ENCODE data around the gene ANKRD60.

ANKRD60 gene

GRCh38 chr20:58231683-58232082, 3.2 kb upstream of the ANKRD60 start:
- H3K79me1 ChIP-seq (replicated peaks; ENCODE audit: low read length, poor library complexity, severe bottlenecking), result peaks cover 5% of the 10 kb centered on the region
- H2AK5ac ChIP-seq (ENCODE audit: low read length, severe bottlenecking), result no peak overlapping the region
- no peak overlapping the region for H2AFZ ChIP-seq (ENCODE audit: low read depth, low read length)
- no peak overlapping the region for H3K14ac ChIP-seq (ENCODE audit: low read length in 2 of 2)
- H3K4ac ChIP-seq (ENCODE audit: low read depth in 1 of 2, low read length in 2 of 2), result no peak overlapping the region
- H3K23ac ChIP-seq (ENCODE audit: low read length in 2 of 2), result no peak overlapping the region
- no peak overlapping the region for H3K9ac ChIP-seq (ENCODE audit: low read length)
- no peak overlapping the region for H3K4me2 ChIP-seq (ENCODE audit: low read length, poor library complexity, severe bottlenecking)
- H3K27ac ChIP-seq (ENCODE audit: low read length, poor library complexity, severe bottlenecking), result no peak overlapping the region
- no peak overlapping the region for H2BK12ac ChIP-seq (ENCODE audit: low read length in 2 of 2)
- H3K9me3 ChIP-seq (ENCODE audit: control insufficient read depth, low read length), result no peaks in the 10 kb centered on the region
- peak; percentile 49 for DNase-seq
- H4K91ac ChIP-seq (ENCODE audit: low read length), result no peak overlapping the region
- WGBS, result 90% methylated on average over 6 of the region's 6 CpGs
- no peak overlapping the region for H3K4me3 ChIP-seq (ENCODE audit: insufficient read depth in 1 of 2, low read depth in 1 of 2, low read length in 2 of 2)
- no peak overlapping the region for H3K18ac ChIP-seq (ENCODE audit: low read depth in 1 of 2, low read length in 2 of 2)
- H3K27me3 ChIP-seq (ENCODE audit: control insufficient read depth in 1 of 2, insufficient read depth in 1 of 2, low read length in 2 of 2), result peaks cover 24 to 26% of the 10 kb centered on the region in 2 experiments
- H2BK15ac ChIP-seq (ENCODE audit: low read depth, poor library complexity, severe bottlenecking), result no peak overlapping the region
- no peak overlapping the region for H2BK5ac ChIP-seq (ENCODE audit: low read depth, low read length, poor library complexity, severe bottlenecking)
- peaks cover 9% of the 10 kb centered on the region for H3K4me1 ChIP-seq (ENCODE audit: control insufficient read depth, insufficient read depth, low read depth, low read length)
- no peak overlapping the region for H2BK120ac ChIP-seq (ENCODE audit: low read depth, low read length)
- peaks cover 15 to 35% of the 10 kb centered on the region in 2 experiments for H3K36me3 ChIP-seq (ENCODE audit: control insufficient read depth in 1 of 2, insufficient read depth in 2 of 2, low read depth in 1 of 2, low read length in 2 of 2)
- H4K8ac ChIP-seq (ENCODE audit: low read length), result no peak overlapping the region

- no peak overlapping the region for H3K4ac ChIP-seq (ENCODE audit: low read depth in 1 of 2, low read length in 2 of 2)
- H3K4me1 ChIP-seq (ENCODE audit: control insufficient read depth, insufficient read depth, low read depth, low read length), result peaks cover 9% of the 10 kb centered on the region
- H3K79me1 ChIP-seq (replicated peaks; ENCODE audit: low read length, poor library complexity, severe bottlenecking), result peaks cover 5% of the 10 kb centered on the region
- H4K8ac ChIP-seq (ENCODE audit: low read length), result no peak overlapping the region
- no peak for DNase-seq
- no peak overlapping the region for H3K14ac ChIP-seq (ENCODE audit: low read length in 2 of 2)
- WGBS, result 8% methylated on average over 6 of the region's 14 CpGs
- no peak overlapping the region for H2AK5ac ChIP-seq (ENCODE audit: low read length, severe bottlenecking)
- H3K9ac ChIP-seq (ENCODE audit: low read length), result peak overlapping the region; percentile 70
- no peak overlapping the region for H2BK5ac ChIP-seq (ENCODE audit: low read depth, low read length, poor library complexity, severe bottlenecking)
- no peak overlapping the region for H3K27ac ChIP-seq (ENCODE audit: low read length, poor library complexity, severe bottlenecking)
- H3K4me3 ChIP-seq (ENCODE audit: insufficient read depth in 1 of 2, low read depth in 1 of 2, low read length in 2 of 2), result peak overlapping the region in 1 of 2 experiments; percentile 63
- H4K91ac ChIP-seq (ENCODE audit: low read length), result no peak overlapping the region
- H2BK12ac ChIP-seq (ENCODE audit: low read length in 2 of 2), result no peak overlapping the region
- H3K9me3 ChIP-seq (ENCODE audit: control insufficient read depth, low read length), result no peaks in the 10 kb centered on the region
- H2AFZ ChIP-seq (ENCODE audit: low read depth, low read length), result no peak overlapping the region
- H2BK120ac ChIP-seq (ENCODE audit: low read depth, low read length), result no peak overlapping the region
- H2BK15ac ChIP-seq (ENCODE audit: low read depth, poor library complexity, severe bottlenecking), result no peak overlapping the region
- no peak overlapping the region for H3K23ac ChIP-seq (ENCODE audit: low read length in 2 of 2)
- peaks cover 35 to 43% of the 10 kb centered on the region in 2 experiments for H3K27me3 ChIP-seq (ENCODE audit: control insufficient read depth in 1 of 2, insufficient read depth in 1 of 2, low read length in 2 of 2)
- no peak overlapping the region for H3K18ac ChIP-seq (ENCODE audit: low read depth in 1 of 2, low read length in 2 of 2)
- peak overlapping the region; percentile 96 for H3K4me2 ChIP-seq (ENCODE audit: low read length, poor library complexity, severe bottlenecking)
- peaks cover 10 to 26% of the 10 kb centered on the region in 2 experiments for H3K36me3 ChIP-seq (ENCODE audit: control insufficient read depth in 1 of 2, insufficient read depth in 2 of 2, low read depth in 1 of 2, low read length in 2 of 2)
These were observed 845 bp upstream of the ANKRD60 start for GRCh38 chr20:58229198-58229798.

GRCh38 chr20:58228103-58228483, 360 bp downstream of the ANKRD60 start:
- Histone ChIP-seq H2BK12ac (ENCODE audit: low read length in 2 of 2) (no peak overlapping the region), H3K23ac (ENCODE audit: low read length in 2 of 2) (peak overlapping the region in 1 of 2 experiments; percentile 14), H4K91ac (ENCODE audit: low read length) (no peak overlapping the region), H3K9me3 (ENCODE audit: control insufficient read depth, low read length) (no peaks in the 10 kb centered on the region), H4K8ac (ENCODE audit: low read length) (peak overlapping the region; percentile 55), H2AK5ac (ENCODE audit: low read length, severe bottlenecking) (no peak overlapping the region), H3K14ac (ENCODE audit: low read length in 2 of 2) (no peak overlapping the region), H3K18ac (ENCODE audit: low read depth in 1 of 2, low read length in 2 of 2) (no peak overlapping the region), H2AFZ (ENCODE audit: low read depth, low read length) (no peak overlapping the region), H2BK15ac (ENCODE audit: low read depth, poor library complexity, severe bottlenecking) (no peak overlapping the region), H2BK5ac (ENCODE audit: low read depth, low read length, poor library complexity, severe bottlenecking) (no peak overlapping the region), H2BK120ac (ENCODE audit: low read depth, low read length) (no peak overlapping the region), H3K79me1 (replicated peaks; ENCODE audit: low read length, poor library complexity, severe bottlenecking) (peaks cover 4% of the 10 kb centered on the region), H3K4me2 (ENCODE audit: low read length, poor library complexity, severe bottlenecking) (peak overlapping the region; percentile 39), H3K27ac (ENCODE audit: low read length, poor library complexity, severe bottlenecking) (no peak overlapping the region), H3K9ac (ENCODE audit: low read length) (peak overlapping the region; percentile 57), H3K4me1 (ENCODE audit: control insufficient read depth, insufficient read depth, low read depth, low read length) (peaks cover 9% of the 10 kb centered on the region), H3K27me3 (ENCODE audit: control insufficient read depth in 1 of 2, insufficient read depth in 1 of 2, low read length in 2 of 2) (peaks cover 44 to 52% of the 10 kb centered on the region in 2 experiments), H3K4ac (ENCODE audit: low read depth in 1 of 2, low read length in 2 of 2) (no peak overlapping the region), H3K4me3 (ENCODE audit: insufficient read depth in 1 of 2, low read depth in 1 of 2, low read length in 2 of 2) (peak overlapping the region; percentile 51 to 56), H3K36me3 (ENCODE audit: control insufficient read depth in 1 of 2, insufficient read depth in 2 of 2, low read depth in 1 of 2, low read length in 2 of 2) (peaks cover 6 to 19% of the 10 kb centered on the region in 2 experiments)
- no peak for DNase-seq
- 33% methylated on average over 5 of the region's 29 CpGs for WGBS

- H3K27me3 ChIP-seq (ENCODE audit: control insufficient read depth in 1 of 2, insufficient read depth in 1 of 2, low read length in 2 of 2), result peaks cover 45 to 58% of the 10 kb centered on the region in 2 experiments
- H3K4me1 ChIP-seq (ENCODE audit: control insufficient read depth, insufficient read depth, low read depth, low read length), result peaks cover 9% of the 10 kb centered on the region
- no peak overlapping the region for H3K18ac ChIP-seq (ENCODE audit: low read depth in 1 of 2, low read length in 2 of 2)
- H2AK5ac ChIP-seq (ENCODE audit: low read length, severe bottlenecking), result no peak overlapping the region
- no peak overlapping the region for H2BK5ac ChIP-seq (ENCODE audit: low read depth, low read length, poor library complexity, severe bottlenecking)
- no peak overlapping the region for H3K14ac ChIP-seq (ENCODE audit: low read length in 2 of 2)
- H2BK15ac ChIP-seq (ENCODE audit: low read depth, poor library complexity, severe bottlenecking), result no peak overlapping the region
- H2BK12ac ChIP-seq (ENCODE audit: low read length in 2 of 2), result no peak overlapping the region
- no peak overlapping the region for H2BK120ac ChIP-seq (ENCODE audit: low read depth, low read length)
- no peak overlapping the region for H3K4ac ChIP-seq (ENCODE audit: low read depth in 1 of 2, low read length in 2 of 2)
- H3K9me3 ChIP-seq (ENCODE audit: control insufficient read depth, low read length), result no peaks in the 10 kb centered on the region
- no peak overlapping the region for H3K4me2 ChIP-seq (ENCODE audit: low read length, poor library complexity, severe bottlenecking)
- H3K23ac ChIP-seq (ENCODE audit: low read length in 2 of 2), result no peak overlapping the region
- H3K27ac ChIP-seq (ENCODE audit: low read length, poor library complexity, severe bottlenecking), result no peak overlapping the region
- 97% methylated on average over 5 of the region's 5 CpGs for WGBS
- no peak for DNase-seq
- peak overlapping the region; percentile 57 for H3K9ac ChIP-seq (ENCODE audit: low read length)
- H3K79me1 ChIP-seq (replicated peaks; ENCODE audit: low read length, poor library complexity, severe bottlenecking), result peaks cover under 1% of the 10 kb centered on the region
- H4K8ac ChIP-seq (ENCODE audit: low read length), result no peak overlapping the region
- no peak overlapping the region for H2AFZ ChIP-seq (ENCODE audit: low read depth, low read length)
- H3K36me3 ChIP-seq (ENCODE audit: control insufficient read depth in 1 of 2, insufficient read depth in 2 of 2, low read depth in 1 of 2, low read length in 2 of 2), result peaks cover 4 to 14% of the 10 kb centered on the region in 2 experiments
- H4K91ac ChIP-seq (ENCODE audit: low read length), result no peak overlapping the region
- no peak overlapping the region for H3K4me3 ChIP-seq (ENCODE audit: insufficient read depth in 1 of 2, low read depth in 1 of 2, low read length in 2 of 2)
These were observed 906 bp downstream of the ANKRD60 start for GRCh38 chr20:58227391-58228102.
